HEK293 (cell line): ENCODE measurements around the gene PLEKHG2.

Source experiments
- CTCF ChIP-seq: fragments of 450-650 bp; formaldehyde crosslinking; IDR thresholded peaks from 2 replicates; pipeline ENCODE4 v1.5.1; 2016; ENCODE audit warnings: missing biosample characterization, missing genetic modification characterization
- ELK4 ChIP-seq: IDR thresholded peaks from 2 replicates; pipeline ENCODE4 v1.6.1; 2011; ENCODE audit warnings: mild to moderate bottlenecking, low read depth, low read length, borderline replicate concordance
- OSR2 ChIP-seq: fragments of 450-650 bp; formaldehyde crosslinking; IDR thresholded peaks from 2 replicates; pipeline ENCODE4 v1.5.1; 2016; ENCODE audit warnings: missing biosample characterization, missing genetic modification characterization
- SCRT1 ChIP-seq: fragments of 450-650 bp; formaldehyde crosslinking; IDR thresholded peaks from 2 replicates; pipeline ENCODE4 v1.5.1; 2016; ENCODE audit warnings: missing biosample characterization, missing genetic modification characterization, borderline replicate concordance
- ZBTB1 ChIP-seq: fragments of 450-650 bp; formaldehyde crosslinking; IDR thresholded peaks from 2 replicates; pipeline ENCODE4 v1.5.1; 2016; ENCODE audit warnings: missing biosample characterization, missing genetic modification characterization
- ZNF174 ChIP-seq: fragments of 450-650 bp; formaldehyde crosslinking; IDR thresholded peaks from 2 replicates; pipeline ENCODE4 v1.5.0; 2017; ENCODE audit warnings: missing biosample characterization, mild to moderate bottlenecking, missing genetic modification characterization
- ZNF221 ChIP-seq: fragments of 450-650 bp; formaldehyde crosslinking; IDR thresholded peaks from 2 replicates; pipeline ENCODE4 v1.5.1; 2017; ENCODE audit warnings: missing biosample characterization, missing genetic modification characterization, borderline replicate concordance
- ZNF24 ChIP-seq: fragments of 450-650 bp; formaldehyde crosslinking; IDR thresholded peaks from 2 replicates; pipeline ENCODE4 v1.5.1; 2016; ENCODE audit warnings: missing biosample characterization, missing genetic modification characterization
- ZNF433 ChIP-seq: fragments of 450-650 bp; formaldehyde crosslinking; IDR thresholded peaks from 2 replicates; pipeline ENCODE4 v1.5.1; 2016; ENCODE audit warnings: missing biosample characterization, missing genetic modification characterization, low read depth
- ZNF48 ChIP-seq: fragments of 450-650 bp; formaldehyde crosslinking; IDR thresholded peaks from 2 replicates; pipeline ENCODE4 v1.5.1; 2016; ENCODE audit warnings: missing biosample characterization, missing genetic modification characterization
- ZNF747 ChIP-seq: fragments of 450-650 bp; formaldehyde crosslinking; IDR thresholded peaks from 2 replicates; pipeline ENCODE4 v1.5.1; 2016; ENCODE audit warnings: missing biosample characterization, missing genetic modification characterization
- ZNF776 ChIP-seq: fragments of 450-650 bp; formaldehyde crosslinking; IDR thresholded peaks from 2 replicates; pipeline ENCODE4 v1.5.0; 2017; ENCODE audit warnings: missing biosample characterization, missing genetic modification characterization, borderline replicate concordance
- TF ChIP-seq, protein P1 (sequence below): fragments of 450-650 bp; formaldehyde crosslinking; conservative IDR thresholded peaks from 2 replicates; pipeline ENCODE4 v1.5.1; 2016; ENCODE audit warnings: low read depth, missing biosample characterization, missing genetic modification characterization
- TF ChIP-seq, protein P2 (sequence below): fragments of 450-650 bp; formaldehyde crosslinking; IDR thresholded peaks from 2 replicates; pipeline ENCODE4 v1.5.1; 2016; ENCODE audit warnings: missing biosample characterization, missing genetic modification characterization

GRCh38 chr19:39469567-39469966 is 57.1 kb downstream of the PLEKHG2 start:
- no peak for TF ChIP-seq SCRT1 (tag by site-specific recombination)
- no peak for TF ChIP-seq CTCF (tag by site-specific recombination)
- no peak for TF ChIP-seq ZNF174 (tag by site-specific recombination)
- no peak for TF ChIP-seq ZNF776 (tag by site-specific recombination)
- no peak for TF ChIP-seq OSR2 (tag by site-specific recombination)
- TF ChIP-seq ZNF48: no peak
- TF ChIP-seq, protein P1, sequence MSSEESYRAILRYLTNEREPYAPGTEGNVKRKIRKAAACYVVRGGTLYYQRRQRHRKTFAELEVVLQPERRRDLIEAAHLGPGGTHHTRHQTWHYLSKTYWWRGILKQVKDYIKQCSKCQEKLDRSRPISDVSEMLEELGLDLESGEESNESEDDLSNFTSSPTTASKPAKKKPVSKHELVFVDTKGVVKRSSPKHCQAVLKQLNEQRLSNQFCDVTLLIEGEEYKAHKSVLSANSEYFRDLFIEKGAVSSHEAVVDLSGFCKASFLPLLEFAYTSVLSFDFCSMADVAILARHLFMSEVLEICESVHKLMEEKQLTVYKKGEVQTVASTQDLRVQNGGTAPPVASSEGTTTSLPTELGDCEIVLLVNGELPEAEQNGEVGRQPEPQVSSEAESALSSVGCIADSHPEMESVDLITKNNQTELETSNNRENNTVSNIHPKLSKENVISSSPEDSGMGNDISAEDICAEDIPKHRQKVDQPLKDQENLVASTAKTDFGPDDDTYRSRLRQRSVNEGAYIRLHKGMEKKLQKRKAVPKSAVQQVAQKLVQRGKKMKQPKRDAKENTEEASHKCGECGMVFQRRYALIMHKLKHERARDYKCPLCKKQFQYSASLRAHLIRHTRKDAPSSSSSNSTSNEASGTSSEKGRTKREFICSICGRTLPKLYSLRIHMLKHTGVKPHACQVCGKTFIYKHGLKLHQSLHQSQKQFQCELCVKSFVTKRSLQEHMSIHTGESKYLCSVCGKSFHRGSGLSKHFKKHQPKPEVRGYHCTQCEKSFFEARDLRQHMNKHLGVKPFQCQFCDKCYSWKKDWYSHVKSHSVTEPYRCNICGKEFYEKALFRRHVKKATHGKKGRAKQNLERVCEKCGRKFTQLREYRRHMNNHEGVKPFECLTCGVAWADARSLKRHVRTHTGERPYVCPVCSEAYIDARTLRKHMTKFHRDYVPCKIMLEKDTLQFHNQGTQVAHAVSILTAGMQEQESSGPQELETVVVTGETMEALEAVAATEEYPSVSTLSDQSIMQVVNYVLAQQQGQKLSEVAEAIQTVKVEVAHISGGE: no peak
- no peak for TF ChIP-seq ELK4
- no peak for TF ChIP-seq ZNF221
- no peak for TF ChIP-seq ZNF24 (tag by site-specific recombination)
- no peak for TF ChIP-seq ZNF433 (tag by site-specific recombination)
- TF ChIP-seq, protein P2, sequence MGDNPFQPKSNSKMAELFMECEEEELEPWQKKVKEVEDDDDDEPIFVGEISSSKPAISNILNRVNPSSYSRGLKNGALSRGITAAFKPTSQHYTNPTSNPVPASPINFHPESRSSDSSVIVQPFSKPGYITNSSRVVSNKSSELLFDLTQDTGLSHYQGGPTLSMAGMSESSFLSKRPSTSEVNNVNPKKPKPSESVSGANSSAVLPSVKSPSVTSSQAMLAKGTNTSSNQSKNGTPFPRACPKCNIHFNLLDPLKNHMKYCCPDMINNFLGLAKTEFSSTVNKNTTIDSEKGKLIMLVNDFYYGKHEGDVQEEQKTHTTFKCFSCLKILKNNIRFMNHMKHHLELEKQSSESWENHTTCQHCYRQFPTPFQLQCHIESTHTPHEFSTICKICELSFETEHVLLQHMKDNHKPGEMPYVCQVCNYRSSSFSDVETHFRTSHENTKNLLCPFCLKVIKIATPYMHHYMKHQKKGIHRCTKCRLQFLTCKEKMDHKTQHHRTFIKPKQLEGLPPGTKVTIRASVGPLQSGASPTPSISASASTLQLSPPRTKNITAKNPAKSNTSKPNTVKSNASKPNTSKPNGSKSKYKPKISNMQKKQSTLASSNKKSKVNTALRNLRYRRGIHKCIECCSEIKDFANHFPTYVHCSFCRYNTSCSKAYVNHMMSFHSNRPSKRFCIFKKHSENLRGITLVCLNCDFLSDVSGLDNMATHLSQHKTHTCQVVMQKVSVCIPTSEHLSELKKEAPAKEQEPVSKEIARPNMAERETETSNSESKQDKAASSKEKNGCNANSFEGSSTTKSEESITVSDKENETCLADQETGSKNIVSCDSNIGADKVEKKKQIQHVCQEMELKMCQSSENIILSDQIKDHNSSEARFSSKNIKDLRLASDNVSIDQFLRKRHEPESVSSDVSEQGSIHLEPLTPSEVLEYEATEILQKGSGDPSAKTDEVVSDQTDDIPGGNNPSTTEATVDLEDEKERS (tag by site-specific recombination): no peak
- no peak for TF ChIP-seq ZBTB1 (tag by site-specific recombination)
- no peak for TF ChIP-seq ZNF747 (tag by site-specific recombination)
